ENCODE data around the gene VWC2L.

VWC2L gene

GRCh38 chr2:214410918-214411554, at the start of gene VWC2L:
VWC2L (plus strand) TSS chr2:214411054; CDS start chr2:214414194, 3,140 bp downstream.
- DNase-seq = peak; percentile 71

GRCh38 chr2:214361116-214361515, 49.7 kb upstream of the VWC2L start:
- DNase-seq = no peak

- DNase-seq = no peak
Measured at GRCh38 chr2:214365549-214365948, 45.3 kb upstream of the VWC2L start.

DNA sequence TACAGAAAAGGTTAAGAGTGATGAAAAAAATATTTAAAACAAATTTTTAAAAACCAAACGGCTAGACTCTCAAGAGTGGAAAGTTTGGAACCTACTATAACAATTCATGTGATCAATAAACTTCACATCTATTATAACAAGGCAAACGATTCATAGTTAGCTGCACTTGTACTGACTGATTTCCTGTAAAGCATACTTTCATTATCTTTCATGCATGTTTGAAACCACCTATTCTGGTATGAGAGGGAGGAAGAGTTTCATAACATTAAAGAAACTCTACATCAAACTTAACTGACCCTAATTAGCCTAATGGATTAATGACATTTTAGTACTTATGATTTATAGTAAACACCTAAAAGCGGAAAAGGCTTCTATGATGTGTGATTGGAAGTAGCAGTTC, 43.7 kb upstream of the VWC2L start:
- no peak for DNase-seq

DNA sequence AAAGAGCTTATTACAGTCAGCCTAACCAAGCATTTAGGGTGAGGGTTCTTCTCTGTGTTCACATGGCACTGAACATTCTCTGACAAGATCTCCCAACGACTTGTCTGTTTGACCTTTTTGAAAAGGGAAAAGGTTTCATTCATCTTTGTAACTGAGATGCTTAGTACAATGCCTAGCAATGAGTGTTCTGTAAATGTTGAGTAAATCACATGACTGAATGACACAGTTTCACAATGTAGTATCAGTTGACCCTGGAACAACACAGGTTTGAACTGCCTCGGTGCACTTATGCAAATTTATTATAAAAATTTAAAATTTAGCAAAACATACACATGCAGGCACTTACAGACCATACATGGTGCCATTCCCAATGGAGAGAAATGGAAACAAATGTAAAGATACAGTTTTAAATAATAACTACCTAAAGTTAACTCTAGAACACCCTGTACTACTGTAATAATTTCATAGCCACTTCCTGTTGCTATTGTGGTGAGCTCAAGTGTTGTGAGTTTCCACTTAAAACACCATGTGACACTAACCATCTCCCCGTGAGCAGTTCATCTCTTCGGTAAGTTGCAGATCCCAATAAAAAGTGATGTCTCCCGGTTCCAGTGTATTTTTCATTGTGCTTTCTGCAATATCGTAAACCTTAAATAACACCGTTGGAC, 34.1 kb upstream of the VWC2L start:
- DNase-seq = no peak

DNA sequence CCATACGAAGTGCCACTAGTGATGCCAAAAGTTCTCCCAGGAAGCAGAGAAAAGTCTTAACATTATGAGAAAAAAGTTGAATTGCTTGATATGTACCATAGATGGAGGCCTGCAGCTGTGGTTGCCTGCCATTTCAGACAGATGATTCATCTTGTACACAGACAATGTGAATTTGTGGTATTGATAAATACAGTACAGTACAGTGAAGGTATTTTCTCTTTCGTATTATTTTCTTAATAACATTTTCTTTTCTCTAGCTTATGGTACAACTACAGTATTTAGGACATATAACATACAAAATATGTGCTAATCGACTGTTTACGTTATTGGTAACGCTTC, 33.6 kb upstream of the VWC2L start:
- DNase-seq = no peak

DNA sequence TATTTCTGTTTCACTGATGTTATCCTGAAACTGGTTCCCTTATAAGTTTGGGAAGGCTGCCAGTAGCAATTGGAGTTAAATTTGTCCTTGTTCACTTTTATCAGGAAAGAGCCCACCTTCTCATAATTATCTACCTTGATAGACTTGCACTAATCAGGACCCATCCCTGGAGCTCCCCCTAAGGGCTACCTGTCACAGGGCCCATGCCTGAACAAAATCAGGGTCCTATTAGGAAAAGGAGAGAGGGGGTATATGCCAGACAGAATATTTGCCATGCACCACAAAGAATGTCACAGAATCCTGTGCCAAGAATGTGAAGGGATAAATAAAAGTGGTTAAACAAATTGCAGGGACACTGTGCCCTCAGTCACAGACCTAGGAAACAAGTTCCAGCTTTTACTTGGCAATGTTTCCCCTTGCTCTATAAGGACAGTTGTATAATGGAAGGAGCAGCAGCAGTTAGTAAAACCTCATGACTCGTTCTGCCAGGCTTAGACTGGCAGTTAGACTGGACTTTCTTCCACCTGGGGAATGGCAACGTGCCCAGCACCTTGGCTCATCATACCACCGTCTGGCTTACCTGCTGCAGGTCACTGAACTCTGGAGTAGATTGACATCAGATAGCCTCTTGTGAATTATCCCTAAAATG, 32.3 kb upstream of the VWC2L start:
- no peak for DNase-seq

DNA sequence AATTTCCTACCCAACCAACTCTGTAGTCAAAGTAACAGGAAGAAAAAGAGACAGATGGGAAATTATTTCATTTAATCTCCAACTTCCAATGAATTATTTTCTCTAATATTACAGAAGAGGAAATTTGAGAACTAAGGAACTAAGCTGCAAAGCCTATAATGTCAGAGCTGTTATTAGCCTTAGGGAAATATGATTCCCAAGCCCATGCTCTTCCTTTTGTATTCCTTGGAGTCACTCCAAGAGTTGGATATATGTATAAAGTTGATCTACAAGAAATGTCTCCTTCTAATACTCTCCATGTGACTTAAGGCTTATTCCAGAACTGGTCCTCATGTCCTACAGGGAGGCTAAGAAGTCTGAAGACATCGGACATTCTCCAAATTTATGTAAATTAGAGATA, 31.6 kb upstream of the VWC2L start:
- DNase-seq = no peak

GRCh38 chr2:214380681-214381080, 30.2 kb upstream of the VWC2L start:
- no peak for DNase-seq

- DNase-seq = no peak
Measured at GRCh38 chr2:214382229-214382628, 28.6 kb upstream of the VWC2L start.

DNA sequence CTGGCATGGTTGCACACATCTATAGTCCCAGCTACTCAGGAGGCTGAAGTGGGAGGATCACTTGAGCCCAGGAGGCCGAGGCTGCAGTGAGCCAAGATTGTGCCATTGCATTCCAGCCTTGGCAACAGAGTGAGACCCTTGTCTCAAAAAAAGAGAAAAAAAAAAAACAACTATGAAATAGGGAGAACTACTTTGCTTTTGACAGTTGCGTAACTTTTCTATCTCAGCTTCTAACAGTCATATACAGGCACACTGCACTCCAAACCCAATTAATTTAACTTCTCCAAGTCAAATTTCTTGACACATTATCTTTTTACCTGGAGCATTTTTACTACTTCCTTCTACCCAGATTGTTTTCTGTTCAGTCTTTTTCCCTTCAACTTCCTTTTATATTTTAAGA, 24.1 kb upstream of the VWC2L start:
- no peak for DNase-seq

DNA sequence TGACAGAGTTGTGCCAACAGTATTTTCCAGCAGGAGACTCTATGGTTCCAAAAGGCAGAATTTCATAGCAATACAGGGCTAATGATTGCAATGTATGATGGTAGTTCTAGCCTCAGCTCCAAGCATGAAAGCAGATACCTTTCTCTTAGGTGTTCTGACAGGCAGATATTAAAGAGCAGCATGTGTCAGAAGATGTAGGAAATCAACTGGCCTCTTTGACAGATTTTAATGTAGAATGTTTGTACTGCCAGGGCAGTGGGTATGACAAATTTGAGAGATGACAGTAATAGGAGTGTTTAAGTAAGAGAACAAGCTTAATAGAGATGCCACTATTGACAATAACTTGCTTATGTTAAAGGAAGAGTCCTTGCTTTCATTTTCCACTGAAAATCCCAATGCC, 21.5 kb upstream of the VWC2L start:
- no peak for DNase-seq

- DNase-seq = no peak
Measured at GRCh38 chr2:214393796-214394195, 17.1 kb upstream of the VWC2L start.

DNA sequence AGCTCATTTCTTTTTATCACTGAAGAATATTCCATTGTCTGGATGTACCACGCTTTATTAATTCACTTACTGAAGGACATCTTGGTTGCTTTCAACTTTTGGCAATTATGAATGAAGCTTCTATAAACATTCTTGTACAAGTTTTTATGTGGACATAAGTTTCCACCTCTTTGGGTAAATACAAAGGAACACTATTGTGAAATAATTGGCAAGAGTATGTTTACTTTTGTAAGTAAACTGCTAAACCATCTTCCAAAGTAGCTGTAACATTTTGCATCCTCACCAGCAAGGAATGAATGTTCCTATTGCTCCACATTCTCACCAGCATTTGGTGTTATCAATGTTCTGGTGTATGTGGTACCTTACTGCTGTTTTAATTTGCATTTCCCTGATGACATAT, 15.8 kb upstream of the VWC2L start:
- no peak for DNase-seq

DNA sequence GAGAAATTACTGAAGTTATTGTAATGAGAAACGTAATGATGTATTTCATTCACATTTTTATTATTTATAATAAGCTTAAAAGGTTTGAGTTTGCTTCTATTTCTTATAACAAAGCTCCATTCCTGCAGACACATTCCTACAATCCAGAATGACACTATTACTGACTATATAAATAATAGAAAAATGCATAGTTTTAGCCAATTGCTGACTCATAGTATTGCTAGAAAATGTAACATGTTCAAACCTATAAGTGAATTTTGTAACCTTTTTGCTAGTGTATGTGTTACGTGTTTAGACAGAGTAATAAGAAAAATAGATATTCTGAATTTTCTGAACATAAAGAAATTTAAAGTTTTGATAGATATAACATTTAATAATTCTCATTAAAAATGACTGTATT, 9.3 kb upstream of the VWC2L start:
- DNase-seq = no peak

DNA sequence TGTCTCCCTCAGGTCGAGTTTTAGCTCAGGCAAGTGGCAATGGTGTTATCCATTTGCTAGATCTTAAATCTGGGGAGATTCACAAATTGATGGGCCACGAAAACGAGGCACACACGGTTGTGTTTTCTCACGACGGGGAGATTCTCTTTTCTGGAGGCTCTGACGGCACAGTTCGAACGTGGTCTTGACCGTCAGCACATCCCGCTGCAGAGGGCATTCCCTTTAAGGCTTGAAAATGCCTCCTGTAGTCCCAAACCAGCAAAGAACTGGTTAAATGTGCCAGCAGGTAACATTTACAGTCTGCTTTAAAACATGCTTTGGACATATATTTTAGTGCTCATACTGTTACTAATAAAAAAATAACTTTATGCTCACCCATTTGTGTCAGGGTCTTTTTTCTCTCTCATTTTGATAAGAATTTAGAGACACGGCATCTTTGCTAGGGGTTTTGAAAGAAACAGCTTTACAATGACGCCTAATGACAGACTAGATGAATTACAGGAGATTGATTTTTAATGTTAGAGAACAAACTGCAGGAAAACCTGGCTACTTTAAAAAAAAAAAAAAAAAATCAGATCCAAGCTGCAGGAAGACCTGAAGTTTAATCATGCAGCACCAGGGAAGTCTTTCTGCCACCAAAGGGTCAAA, 602 bp upstream of the VWC2L start:
- no peak for DNase-seq

DNA sequence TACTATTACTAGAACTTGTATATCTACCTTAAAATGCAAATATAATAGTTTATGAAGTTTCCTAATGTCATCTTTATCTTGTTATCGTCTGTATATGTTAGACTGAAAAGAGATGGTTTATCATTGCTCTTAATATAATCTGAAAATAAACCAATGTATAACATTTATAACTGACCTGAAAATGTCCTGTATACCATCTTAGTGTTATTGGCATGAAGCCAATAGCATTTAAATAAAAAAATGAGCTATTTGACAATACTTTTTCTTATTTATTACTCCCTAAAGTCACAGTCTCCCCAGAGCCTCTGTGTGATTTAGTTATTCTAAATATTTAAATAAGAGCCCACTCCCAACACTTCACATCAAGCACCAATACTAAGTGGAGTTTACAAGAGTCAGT, 1.8 kb downstream of the VWC2L start:
- no peak for DNase-seq

DNA sequence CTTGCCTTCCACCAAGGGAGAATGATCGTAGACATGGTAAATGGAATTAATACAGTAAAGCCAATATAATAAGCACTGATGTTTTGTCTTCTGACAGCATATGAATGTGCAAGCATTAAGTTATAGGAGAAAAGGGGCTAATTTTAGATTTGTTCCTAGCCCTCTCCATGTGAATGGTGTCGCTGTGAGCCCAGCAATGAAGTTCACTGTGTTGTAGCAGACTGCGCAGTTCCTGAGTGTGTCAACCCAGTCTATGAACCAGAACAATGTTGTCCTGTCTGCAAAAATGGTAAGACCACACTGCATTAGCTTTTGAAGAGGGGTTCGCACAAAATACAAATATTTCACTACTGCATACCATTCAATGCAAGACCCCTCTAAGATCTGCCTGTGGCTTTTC, 25.6 kb downstream of the VWC2L start:
- DNase-seq = no peak

- no peak for DNase-seq
Measured at GRCh38 chr2:214450118-214450894, 39.5 kb downstream of the VWC2L start.

- no peak for DNase-seq
Measured at GRCh38 chr2:214451516-214452275, 40.8 kb downstream of the VWC2L start.

DNA sequence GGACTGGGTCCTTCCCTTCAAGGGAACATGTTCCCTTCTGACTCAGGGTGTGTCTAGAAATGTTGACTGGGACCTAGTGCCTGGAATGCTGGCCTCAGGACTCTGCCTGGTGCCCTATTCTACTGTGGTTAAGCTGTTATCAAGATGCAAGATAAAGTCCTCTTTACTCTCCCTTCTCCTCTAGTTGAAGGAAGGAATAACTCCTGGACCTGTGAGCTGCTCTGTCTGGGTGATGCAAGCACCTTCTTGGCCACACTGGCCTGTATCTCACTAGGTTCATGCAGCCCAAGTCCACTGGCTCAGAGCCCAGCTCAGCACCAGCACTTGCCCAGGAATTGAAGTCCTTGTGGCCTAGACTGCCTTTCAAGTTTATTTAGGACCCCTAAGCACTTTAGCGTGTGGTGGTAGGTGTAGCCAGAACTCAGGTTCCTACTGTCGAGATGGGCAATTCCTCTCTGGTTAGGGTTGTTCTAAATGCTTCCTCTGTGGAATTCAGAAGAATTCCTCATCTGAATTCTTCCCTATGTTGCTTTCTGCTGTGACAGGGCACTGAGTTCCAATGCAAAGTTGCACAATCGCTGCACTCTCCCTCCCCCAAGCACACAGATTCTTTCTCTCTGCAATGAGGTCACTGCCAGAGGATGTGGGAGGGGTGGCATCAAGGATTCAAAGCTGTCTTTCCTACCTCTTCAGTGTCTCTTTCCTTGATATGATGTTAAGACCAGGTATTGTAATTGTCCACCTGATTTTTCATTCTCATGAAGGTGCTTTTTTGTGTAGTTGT, 54.7 kb downstream of the VWC2L start:
- no peak for DNase-seq

- no peak for DNase-seq
Measured at GRCh38 chr2:214469728-214470127, 58.9 kb downstream of the VWC2L start.
